CD14-positive monocyte (primary cell): ENCODE data around the gene IKBKG. TPM values are rescaled to one million over a fixed set of nuclear protein-coding genes. Genes with fewer than 3 reads are reported as not detected.

Experiments used
- DNase-seq, 3 donors: peaks; one replicate each; pipeline ENCODE4 v3.0.0-alpha.2; 2011 to 2022
- H2AFZ ChIP-seq: 2 replicates; pipeline ENCODE4 v1.6.0; 2012; ENCODE audit warnings: mild to moderate bottlenecking, low read depth, low read length, inconsistent platforms; ENCODE audit not compliant: insufficient read depth, poor library complexity, severe bottlenecking
- H3K27ac ChIP-seq, 2 donors: 1 replicate in 1 of 2; 2 replicates in 1 of 2; pipeline ENCODE4 v1.5.1; 2012 to 2013; ENCODE audit warnings: low read length in 2 of 2, control low read depth in 1 of 2, inconsistent platforms in 1 of 2, low read depth in 1 of 2, mild to moderate bottlenecking in 1 of 2
- H3K27me3 ChIP-seq, 2 donors: one replicate each; pipeline versions ENCODE4 v1.6.0 to v1.6.1; 2011 to 2013; ENCODE audit warnings: low read length in 2 of 2; ENCODE audit not compliant: control insufficient read depth in 2 of 2, insufficient read depth in 2 of 2
- H3K36me3 ChIP-seq, 2 donors: replicated peaks in 1 of 2; 1 replicate in 1 of 2; 2 replicates in 1 of 2; pipeline versions ENCODE4 v1.5.1 to v1.6.1; 2012 to 2013; ENCODE audit warnings: low read length in 2 of 2, control low read depth in 1 of 2, inconsistent platforms in 1 of 2, mild to moderate bottlenecking in 1 of 2; ENCODE audit not compliant: insufficient read depth in 2 of 2, control insufficient read depth in 1 of 2
- H3K4me1 ChIP-seq, 2 donors: 1 replicate in 1 of 2; 2 replicates in 1 of 2; pipeline versions ENCODE4 v1.5.1 to v1.6.1; 2012 to 2013; ENCODE audit warnings: low read length in 2 of 2, control low read depth in 1 of 2, inconsistent platforms in 1 of 2, mild to moderate bottlenecking in 1 of 2, moderate library complexity in 1 of 2; ENCODE audit not compliant: insufficient read depth in 2 of 2, control insufficient read depth in 1 of 2
- H3K4me2 ChIP-seq: replicated peaks from 2 replicates; pipeline ENCODE3; 2012; ENCODE audit warnings: low read length, moderate library complexity, mild to moderate bottlenecking; ENCODE audit not compliant: poor library complexity, severe bottlenecking; ENCODE audit errors: extremely low read depth
- H3K4me3 ChIP-seq, 3 experiments: fragments of 200-600 bp in 1 of 3; sonication (generic) in 1 of 3; replicated peaks in 1 of 3; 1 replicate in 2 of 3; 2 replicates in 1 of 3; pipeline ENCODE4 v1.5.1; 2011 to 2013; ENCODE audit warnings: low read length in 3 of 3, mild to moderate bottlenecking in 3 of 3, control low read depth in 2 of 3, low read depth in 2 of 3, inconsistent platforms in 1 of 3, moderate library complexity in 1 of 3
- H3K79me2 ChIP-seq: 2 replicates; pipeline ENCODE4 v1.6.0; 2012; ENCODE audit warnings: mild to moderate bottlenecking, control low read depth, inconsistent platforms, low read length, moderate library complexity; ENCODE audit not compliant: insufficient read depth
- H3K9ac ChIP-seq: 2 replicates; pipeline ENCODE4 v1.6.0; 2017; ENCODE audit warnings: low read length, mild to moderate bottlenecking; ENCODE audit not compliant: insufficient read depth, poor library complexity, severe bottlenecking
- H3K9me3 ChIP-seq, 2 donors: replicated peaks in 1 of 2; 1 replicate in 1 of 2; 2 replicates in 1 of 2; pipeline versions ENCODE4 v1.5.1 to v1.6.1; 2012 to 2013; ENCODE audit warnings: low read length in 2 of 2, control low read depth in 1 of 2; ENCODE audit not compliant: control insufficient read depth in 1 of 2, insufficient read depth in 1 of 2
- H4K20me1 ChIP-seq: 2 replicates; pipeline ENCODE4 v1.6.0; 2012; ENCODE audit warnings: mild to moderate bottlenecking, low read length, control low read depth, moderate library complexity; ENCODE audit not compliant: insufficient read depth
- H3K27ac Mint-ChIP-seq, 7 donors: one replicate each; pipeline ENCODE4 v1.8.0; 2020; ENCODE audit warnings: mild to moderate bottlenecking in 7 of 7, mixed read lengths in 7 of 7, moderate library complexity in 6 of 7, inconsistent platforms in 2 of 7
- H3K27me3 Mint-ChIP-seq, 3 donors: one replicate each; pipeline ENCODE4 v1.8.0; 2021 to 2022; ENCODE audit warnings: low read depth in 3 of 3, mild to moderate bottlenecking in 3 of 3, mixed read lengths in 3 of 3, moderate library complexity in 3 of 3, inconsistent platforms in 1 of 3
- H3K36me3 Mint-ChIP-seq, 2 donors: one replicate each; pipeline ENCODE4 v1.8.0; 2020; ENCODE audit warnings: mixed read lengths in 2 of 2, inconsistent platforms in 1 of 2, mild to moderate bottlenecking in 1 of 2
- H3K4me1 Mint-ChIP-seq: one replicate; pipeline ENCODE4 v1.8.0; 2020; ENCODE audit warnings: mild to moderate bottlenecking, mixed read lengths
- H3K4me3 Mint-ChIP-seq, 2 donors: one replicate each; pipeline ENCODE4 v1.8.0; 2020; ENCODE audit warnings: mild to moderate bottlenecking in 2 of 2, mixed read lengths in 2 of 2, moderate library complexity in 1 of 2
- H3K9me3 Mint-ChIP-seq, 7 donors: one replicate each; pipeline ENCODE4 v1.8.0; 2020 to 2022; ENCODE audit warnings: mixed read lengths in 7 of 7, mild to moderate bottlenecking in 6 of 7, moderate library complexity in 6 of 7, inconsistent platforms in 2 of 7
- CTCF ChIP-seq: fragments of 200-600 bp; IDR thresholded peaks from one replicate; pipeline ENCODE4 v1.8.0; 2022; ENCODE audit warnings: antibody characterized with exemption, mild to moderate bottlenecking
- WGBS: methylation state at CpG from one replicate; pipeline ENCODE4 v1.1.5; 2013; ENCODE audit warnings: missing lambda C conversion rate; ENCODE audit not compliant: insufficient coverage; 5-methylcytosine and 5-hydroxymethylcytosine counted together
- intact Hi-C, 2 donors: fragments of 100-400 bp; cut with micrococcal nuclease; formaldehyde crosslinking; loops; one replicate each; pipeline versions ENCODE4 v1.15.0 to v1.15.1; 2023
- polyA plus RNA-seq, 3 donors: library from polyadenylated mRNA; depleted of rRNA in 1 of 3; unstranded in 2 of 3; stranded (reverse) in 1 of 3; fragments of 300-500 nt in 2 of 3; fragments of >200 nt in 1 of 3; fragmentation: Illumina TruSeq in 2 of 3; gene quantifications; 1 replicate in 2 of 3; 2 replicates in 1 of 3; pipeline ENCODE4 v1.2.3, GENCODE V29; 2012 to 2021

The IKBKG gene
- polyA plus RNA-seq, 3 donors: 31.3 to 60.8 (median 33.7) TPM

GRCh38 chrX:154541896-154542722 is 5.3 kb upstream of the IKBKG start:
- H3K36me3 Mint-ChIP-seq: peaks cover 18 to 51% of the 10 kb centered on the region in 2 donors
- H3K4me1 Mint-ChIP-seq: peaks cover 56% of the 10 kb centered on the region
- peak overlapping the region; percentile 8 for H2AFZ ChIP-seq
- H3K9ac ChIP-seq: peak overlapping the region; percentile 70
- H3K27ac Mint-ChIP-seq: peak overlapping the region; percentile 97 to 99 (median 97)
- no peaks in the 10 kb centered on the region for H4K20me1 ChIP-seq
- peak overlapping the region; percentile 65 to 72 for H3K4me3 Mint-ChIP-seq
- intact Hi-C loops: no loop called here
- H3K4me3 ChIP-seq: peak overlapping the region in 1 of 3 experiments; percentile 59
- H3K9me3 Mint-ChIP-seq: peaks cover 0 to 17% (median 5%) of the 10 kb centered on the region in 7 donors
- peaks cover 59 to 66% of the 10 kb centered on the region in 2 donors for H3K4me1 ChIP-seq
- H3K9me3 ChIP-seq: no peaks in the 10 kb centered on the region
- peak overlapping the region; percentile 59 for H3K4me2 ChIP-seq
- DNase-seq: peak; percentile 85 to 90 (median 87)
- peaks cover 0 to 16% (median 0%) of the 10 kb centered on the region in 3 donors for H3K27me3 Mint-ChIP-seq
- peaks cover 3 to 13% of the 10 kb centered on the region in 2 donors for H3K36me3 ChIP-seq
- H3K27me3 ChIP-seq: no peaks in the 10 kb centered on the region
- WGBS: 0% methylated on average over 3 of the region's 12 CpGs
- TF ChIP-seq CTCF: no peak
- peak overlapping the region; percentile 95 to 99 for H3K27ac ChIP-seq
- peaks cover 62% of the 10 kb centered on the region for H3K79me2 ChIP-seq

GRCh38 chrX:154542723-154543424 is 4.5 kb upstream of the IKBKG start:
- Histone ChIP-seq H3K36me3 (peaks cover 3 to 13% of the 10 kb centered on the region in 2 donors), H3K4me3 (peak overlapping the region in 2 of 3 experiments; percentile 31 to 59), H3K9ac (peak overlapping the region; percentile 70), H2AFZ (no peak overlapping the region), H3K9me3 (peaks cover 0 to 2% of the 10 kb centered on the region in 2 donors), H3K27me3 (no peaks in the 10 kb centered on the region), H3K4me2 (peak overlapping the region; percentile 59), H3K79me2 (peaks cover 60% of the 10 kb centered on the region), H3K27ac (peak overlapping the region; percentile 95 to 99), H4K20me1 (peaks cover 2% of the 10 kb centered on the region), H3K4me1 (peaks cover 59 to 66% of the 10 kb centered on the region in 2 donors)
- intact Hi-C loops: no loop called here
- peak; percentile 80 to 89 (median 87) for DNase-seq
- Mint-ChIP-seq H3K27ac (peak overlapping the region; percentile 97 to 99 (median 97)), H3K4me3 (peak overlapping the region; percentile 65 to 72), H3K9me3 (peaks cover 0 to 24% (median 13%) of the 10 kb centered on the region in 7 donors), H3K4me1 (peaks cover 57% of the 10 kb centered on the region), H3K27me3 (peaks cover 0 to 13% (median 0%) of the 10 kb centered on the region in 3 donors), H3K36me3 (peaks cover 16 to 47% of the 10 kb centered on the region in 2 donors)
- WGBS: 1% methylated on average over 16 of the region's 20 CpGs
- TF ChIP-seq CTCF: no peak
